Brain microvascular endothelial cell (primary cell): ENCODE data around the gene CNTRL.

Experiments
- DNase-seq: peaks from one replicate; pipeline ENCODE4 v3.0.0-alpha.2; 2020
- H3K27ac ChIP-seq: fragments of 250-450 bp; sonication (Bioruptor Pico); 2 replicates; pipeline ENCODE4 v1.5.1; 2020; ENCODE audit warnings: mild to moderate bottlenecking, moderate library complexity
- H3K27me3 ChIP-seq: fragments of 250-450 bp; sonication (Bioruptor Pico); replicated peaks from 2 replicates; pipeline ENCODE4 v1.5.1; 2020; ENCODE audit warnings: mild to moderate bottlenecking
- H3K36me3 ChIP-seq: fragments of 250-450 bp; sonication (Bioruptor Pico); replicated peaks from 2 replicates; pipeline ENCODE4 v1.5.1; 2020; ENCODE audit warnings: mild to moderate bottlenecking
- H3K4me3 ChIP-seq: 2 replicates; pipeline ENCODE4 v1.5.1; 2011; ENCODE audit warnings: low read depth, mild to moderate bottlenecking, control low read depth, low read length, moderate library complexity
- CTCF ChIP-seq: IDR thresholded peaks from 2 replicates; pipeline ENCODE4 v1.5.1; 2011; ENCODE audit warnings: low read depth, mild to moderate bottlenecking, moderate library complexity, low read length, control low read depth, inconsistent platforms; ENCODE audit errors: missing control alignments
- in situ Hi-C: cut with HindIII; loops from 2 replicates; pipeline ENCODE4 v1.10.0; 2017; ENCODE audit warnings: low sequenced_read_pairs, low pct_ligation_motif_present

The CNTRL gene

GRCh38 chr9:121213136-121213806 lies 138.5 kb downstream of the CNTRL start:
- H3K27ac ChIP-seq: no peak overlapping the region
- in situ Hi-C loops: no loop called here
- H3K36me3 ChIP-seq: no peaks in the 10 kb centered on the region
- peak; percentile 98 for TF ChIP-seq CTCF
- DNase-seq: peak; percentile 85
- H3K4me3 ChIP-seq: no peak overlapping the region
- no peaks in the 10 kb centered on the region for H3K27me3 ChIP-seq

- Histone ChIP-seq H3K4me3 (no peak overlapping the region), H3K27me3 (no peaks in the 10 kb centered on the region), H3K27ac (no peak overlapping the region), H3K36me3 (no peaks in the 10 kb centered on the region)
- TF ChIP-seq CTCF: no peak
- in situ Hi-C loops: no loop called here
- DNase-seq: no peak
Measured at GRCh38 chr9:121214005-121214404, 139.2 kb downstream of the CNTRL start.

GRCh38 chr9:121216271-121216805 lies 141.6 kb downstream of the CNTRL start:
- Histone ChIP-seq H3K27me3 (no peaks in the 10 kb centered on the region), H3K4me3 (no peak overlapping the region), H3K27ac (no peak overlapping the region), H3K36me3 (no peaks in the 10 kb centered on the region)
- in situ Hi-C loops: no loop called here
- TF ChIP-seq CTCF: no peak
- no peak for DNase-seq

GRCh38 chr9:121217609-121218292 lies 143.0 kb downstream of the CNTRL start:
- Histone ChIP-seq H3K4me3 (no peak overlapping the region), H3K27me3 (no peaks in the 10 kb centered on the region), H3K36me3 (no peaks in the 10 kb centered on the region), H3K27ac (no peak overlapping the region)
- in situ Hi-C loops: no loop called here
- no peak for TF ChIP-seq CTCF
- DNase-seq: peak; percentile 17

GRCh38 chr9:121218357-121219027 lies 143.7 kb downstream of the CNTRL start:
- H3K27me3 ChIP-seq: no peaks in the 10 kb centered on the region
- no peaks in the 10 kb centered on the region for H3K36me3 ChIP-seq
- no peak for DNase-seq
- no peak for TF ChIP-seq CTCF
- in situ Hi-C loops: no loop called here
- no peak overlapping the region for H3K4me3 ChIP-seq
- H3K27ac ChIP-seq: no peak overlapping the region
